Measurements from ENCODE around the gene LGMN. TPM values are rescaled to one million over a fixed set of nuclear protein-coding genes. Genes with fewer than 3 reads are reported as not detected.

LGMN gene
- total and polyA plus RNA-seq, 2 donors (not counting 1 experiment from before 2014, with no cell fraction given), result 17.6 to 21.1 TPM

- H3K9me3 ChIP-seq (ENCODE audit: control extremely low read depth in 1 of 3, control insufficient read depth in 2 of 3, insufficient read depth in 1 of 3, low read length in 2 of 3), result peaks cover 2 to 24% (median 7%) of the 10 kb centered on the region in 3 donors
- Mint-ChIP-seq H3K9me3 (ENCODE audit: insufficient read depth) (peaks cover 10% of the 10 kb centered on the region), H3K27me3 (no peaks in the 10 kb centered on the region), H3K4me3 (no peak overlapping the region), H3K4me1 (peaks cover 4% of the 10 kb centered on the region), H3K27ac (no peak overlapping the region)
- 27% methylated on average over 2 of the region's 6 CpGs for WGBS (ENCODE audit: insufficient coverage)
- TF ChIP-seq EZH2 (IDR thresholded peaks at IDR 0.05; ENCODE audit: borderline replicate concordance, insufficient read depth, low read depth, low read length, poor library complexity, severe bottlenecking), result no peak
- TF ChIP-seq CTCF (IDR thresholded peaks at IDR 0.05), result no peak
- no peak overlapping the region for H3K4me2 ChIP-seq (replicated peaks; ENCODE audit: low read depth, low read length, poor library complexity, severe bottlenecking)
- POLR2A ChIA-PET, result interaction anchor here (0.9 kb wide), 1 partner anchor 109 kb away, joined by 4 read pairs; no protein-coding TSS in a partner anchor
- no peaks in the 10 kb centered on the region for H3K36me3 ChIP-seq (replicated peaks in 1 of 2; ENCODE audit: control extremely low read depth in 1 of 2, control insufficient read depth in 1 of 2, extremely low read depth in 1 of 2, insufficient read depth in 2 of 2, low read length in 1 of 2)
- no peaks in the 10 kb centered on the region for H3K4me1 ChIP-seq (ENCODE audit: control insufficient read depth in 2 of 2, insufficient read depth in 2 of 2, low read length in 2 of 2)
- no peak overlapping the region for H2AFZ ChIP-seq (ENCODE audit: insufficient read depth, low read depth, low read length, poor library complexity, severe bottlenecking)
- H3K4me3 ChIP-seq (ENCODE audit: control extremely low read depth in 1 of 5, extremely low read depth in 1 of 5, insufficient read depth in 1 of 5, low read depth in 2 of 5, low read length in 4 of 5), result no peak overlapping the region
- no peaks in the 10 kb centered on the region for H4K20me1 ChIP-seq (ENCODE audit: control insufficient read depth, insufficient read depth, low read length, poor library complexity, severe bottlenecking)
- H3K79me2 ChIP-seq (ENCODE audit: control insufficient read depth, insufficient read depth, low read length), result no peaks in the 10 kb centered on the region
- H3K27me3 ChIP-seq (replicated peaks in 1 of 4; ENCODE audit: control extremely low read depth in 1 of 4, control insufficient read depth in 3 of 4, insufficient read depth in 4 of 4, low read length in 3 of 4), result no peaks in the 10 kb centered on the region
- ATAC-seq (ENCODE audit: low read depth), result no peak
- no peak overlapping the region for H3K27ac ChIP-seq (ENCODE audit: low read length in 2 of 2)
- no peak for DNase-seq
- intact Hi-C loops (cut with micrococcal nuclease), result loop anchor here (2.0 to 10.0 kb wide), 3 partner anchors 99 to 231 kb away; no protein-coding TSS in a partner anchor
- no peak overlapping the region for H3K9ac ChIP-seq (ENCODE audit: low read length)
- CTCF ChIA-PET, result interaction anchor here (0.6 to 15.2 kb wide), 9 partner anchors 9 to 197 kb away, joined by 3 to 337 read pairs (median 6); no protein-coding TSS in a partner anchor
Observed at GRCh38 chr14:92785667-92786426, 37.4 kb upstream of the LGMN start.

Measured in B cell (primary cell).